Measurements from ENCODE around the gene C16orf96. TPM values are rescaled to one million over a fixed set of nuclear protein-coding genes. Genes with fewer than 3 reads are reported as not detected.

The C16orf96 gene
- total RNA-seq, 1 experiment from 2014 or later: 0.10 TPM

- BruUV-seq (replicated peaks): no TSS peak
- Histone ChIP-seq H3K27me3 (ENCODE audit: insufficient read depth, low read length) (no peaks in the 10 kb centered on the region), H3K4me2 (ENCODE audit: low read length) (no peak overlapping the region), H4K20me1 (ENCODE audit: insufficient read depth) (no peaks in the 10 kb centered on the region), H2AFZ (ENCODE audit: low read depth, low read length, poor library complexity, severe bottlenecking) (no peak overlapping the region), H3K27ac (ENCODE audit: low read depth, low read length) (no peak overlapping the region), H3K9ac (ENCODE audit: low read length) (no peak overlapping the region), H3K9me2 (ENCODE audit: insufficient read depth) (no peaks in the 10 kb centered on the region), H3K79me2 (ENCODE audit: insufficient read depth, low read length) (no peaks in the 10 kb centered on the region), H3K36me3 (ENCODE audit: control insufficient read depth in 1 of 2, insufficient read depth in 2 of 2, low read length in 2 of 2) (no peaks in the 10 kb centered on the region), H3K9me3 (ENCODE audit: control insufficient read depth in 1 of 2, insufficient read depth in 1 of 2, low read depth in 1 of 2, low read length in 2 of 2) (no peaks in the 10 kb centered on the region), H3K4me3 (replicated peaks in 1 of 2; ENCODE audit: low read depth in 1 of 2, low read length in 2 of 2) (no peak overlapping the region), H3K4me1 (ENCODE audit: control insufficient read depth in 1 of 2, insufficient read depth in 2 of 2, low read length in 2 of 2) (no peaks in the 10 kb centered on the region)
- CTCF ChIA-PET: interaction anchor here (1.7 kb wide), 1 partner anchor 16 kb away, joined by 3 read pairs; no protein-coding TSS in a partner anchor
- TF ChIP-seq TCF7L2 (IDR thresholded peaks at IDR 0.05; ENCODE audit: borderline replicate concordance, extremely low read depth, insufficient read depth, insufficient read length): no peak
- TF ChIP-seq POLR2AphosphoS5 (IDR thresholded peaks at IDR 0.05; ENCODE audit: low read depth, low read length): no peak
- no peak for TF ChIP-seq FOSL1 (IDR thresholded peaks at IDR 0.05; ENCODE audit: low read depth)
- TF ChIP-seq CBX3 (IDR thresholded peaks at IDR 0.05; ENCODE audit: low read depth): no peak
- TF ChIP-seq EGR1 (IDR thresholded peaks at IDR 0.05; ENCODE audit: low read depth): no peak
- TF ChIP-seq ATF3 (IDR thresholded peaks at IDR 0.05): no peak
- TF ChIP-seq YY1 (IDR thresholded peaks at IDR 0.05; ENCODE audit: extremely low read depth, insufficient replicate concordance, low read depth, low read length): no peak
- no peak for TF ChIP-seq EZH2phosphoT487 (IDR thresholded peaks at IDR 0.05; ENCODE audit: borderline replicate concordance)
- TF ChIP-seq SRF (IDR thresholded peaks at IDR 0.05; ENCODE audit: low read depth): no peak
- DNase-seq (ENCODE audit: low read depth, low spot score) (no peak), ATAC-seq (no peak)
- POLR2A ChIA-PET: no interaction called here
- RAD21 ChIA-PET (ENCODE audit: low non-redundant PET in 1 of 2, low total read pairs in 2 of 2, uncharacterized antibody in 2 of 2, unreplicated experiment in 2 of 2): no interaction called here
- intact Hi-C loops (cut with micrococcal nuclease): no loop called here
Measured at GRCh38 chr16:4570086-4570485, 13.9 kb downstream of the C16orf96 start.

- H3K9me3 ChIP-seq (ENCODE audit: control insufficient read depth in 1 of 2, insufficient read depth in 1 of 2, low read depth in 1 of 2, low read length in 2 of 2): no peaks in the 10 kb centered on the region
- POLR2A ChIA-PET: no interaction called here
- no peak overlapping the region for H3K4me3 ChIP-seq (replicated peaks in 1 of 2; ENCODE audit: low read depth in 1 of 2, low read length in 2 of 2)
- H3K9ac ChIP-seq (ENCODE audit: low read length): no peak overlapping the region
- H3K27ac ChIP-seq (ENCODE audit: low read depth, low read length): no peak overlapping the region
- H2AFZ ChIP-seq (ENCODE audit: low read depth, low read length, poor library complexity, severe bottlenecking): no peak overlapping the region
- H3K4me1 ChIP-seq (ENCODE audit: control insufficient read depth in 1 of 2, insufficient read depth in 2 of 2, low read length in 2 of 2): no peaks in the 10 kb centered on the region
- H3K27me3 ChIP-seq (ENCODE audit: insufficient read depth, low read length): no peaks in the 10 kb centered on the region
- DNase-seq (ENCODE audit: low read depth, low spot score) (no peak), ATAC-seq (no peak)
- CTCF ChIA-PET: interaction anchor here (1.7 kb wide), 1 partner anchor 15 kb away, joined by 3 read pairs; no protein-coding TSS in a partner anchor
- H3K79me2 ChIP-seq (ENCODE audit: insufficient read depth, low read length): no peaks in the 10 kb centered on the region
- BruUV-seq (replicated peaks): no TSS peak
- intact Hi-C loops (cut with micrococcal nuclease): no loop called here
- H4K20me1 ChIP-seq (ENCODE audit: insufficient read depth): no peaks in the 10 kb centered on the region
- TF ChIP-seq EZH2phosphoT487 (IDR thresholded peaks at IDR 0.05; ENCODE audit: borderline replicate concordance) (no peak), CBX3 (IDR thresholded peaks at IDR 0.05; ENCODE audit: low read depth) (no peak), MAX (IDR thresholded peaks at IDR 0.05) (no peak), EZH2 (IDR thresholded peaks at IDR 0.05) (no peak), EGR1 (IDR thresholded peaks at IDR 0.05; ENCODE audit: low read depth) (no peak), ZFX (IDR thresholded peaks at IDR 0.05) (no peak), POLR2AphosphoS5 (IDR thresholded peaks at IDR 0.05; ENCODE audit: low read depth, low read length) (no peak), FOSL1 (IDR thresholded peaks at IDR 0.05; ENCODE audit: low read depth) (no peak), ELF1 (IDR thresholded peaks at IDR 0.05; ENCODE audit: borderline replicate concordance, low read depth) (no peak), SIN3A (IDR thresholded peaks at IDR 0.05; ENCODE audit: low read depth) (no peak), ZBTB33 (IDR thresholded peaks at IDR 0.05; ENCODE audit: extremely low read depth, insufficient replicate concordance, low read length) (no peak), ZNF274 (IDR thresholded peaks at IDR 0.05; ENCODE audit: low read depth, low read length) (no peak), JUND (IDR thresholded peaks at IDR 0.05) (no peak), TCF7L2 (IDR thresholded peaks at IDR 0.05; ENCODE audit: borderline replicate concordance, extremely low read depth, insufficient read depth, insufficient read length) (no peak)
- RAD21 ChIA-PET (ENCODE audit: low non-redundant PET in 1 of 2, low total read pairs in 2 of 2, uncharacterized antibody in 2 of 2, unreplicated experiment in 2 of 2): no interaction called here
- H3K4me2 ChIP-seq (ENCODE audit: low read length): no peak overlapping the region
- H3K36me3 ChIP-seq (ENCODE audit: control insufficient read depth in 1 of 2, insufficient read depth in 2 of 2, low read length in 2 of 2): no peaks in the 10 kb centered on the region
- H3K9me2 ChIP-seq (ENCODE audit: insufficient read depth): no peaks in the 10 kb centered on the region
Measured at GRCh38 chr16:4570688-4571321, 14.7 kb downstream of the C16orf96 start.
